ENCODE results near the gene PDE9A. TPM values are rescaled to one million over a fixed set of nuclear protein-coding genes. Genes with fewer than 3 reads are reported as not detected.

Gene PDE9A
- total RNA-seq, 1 experiment from 2014 or later, result 8.4 TPM

- no peak overlapping the region for H3K27ac ChIP-seq
- DNase-seq, result no peak
- no peak overlapping the region for H3K4me2 ChIP-seq
- H3K27me3 ChIP-seq (ENCODE audit: insufficient read depth, low read depth), result no peaks in the 10 kb centered on the region
- no peak overlapping the region for H2AFZ ChIP-seq
- H3K36me3 ChIP-seq (ENCODE audit: low read depth), result no peaks in the 10 kb centered on the region
- no TSS peak for BruUV-seq (replicated peaks)
- intact Hi-C loops (cut with micrococcal nuclease; ENCODE audit: unreplicated experiment), result no loop called here
- no peak overlapping the region for H3K4me3 ChIP-seq
- no peaks in the 10 kb centered on the region for H3F3A ChIP-seq (ENCODE audit: insufficient read depth, low read depth)
- no peaks in the 10 kb centered on the region for H3K9me2 ChIP-seq (ENCODE audit: insufficient read depth)
- no peaks in the 10 kb centered on the region for H4K20me1 ChIP-seq (ENCODE audit: insufficient read depth)
- no peaks in the 10 kb centered on the region for H3K79me2 ChIP-seq (ENCODE audit: low read depth)
- TF ChIP-seq CTCF (conservative IDR thresholded peaks at IDR 0.05) (no peak), EZH2 (IDR thresholded peaks at IDR 0.05; ENCODE audit: low read depth) (no peak)
- no peaks in the 10 kb centered on the region for H3K9me3 ChIP-seq (ENCODE audit: insufficient read depth, low read depth)
- ChIA-PET POLR2A (ENCODE audit: unreplicated experiment) (no interaction called here), CTCF (no interaction called here)
- H3K4me1 ChIP-seq (replicated peaks; ENCODE audit: insufficient read depth), result no peaks in the 10 kb centered on the region
Measured at GRCh38 chr21:42685036-42685435, 31.6 kb downstream of the PDE9A start.

- POLR2A ChIA-PET (ENCODE audit: unreplicated experiment), result no interaction called here
- TF ChIP-seq EZH2 (IDR thresholded peaks at IDR 0.05; ENCODE audit: low read depth), result no peak
- no peak for TF ChIP-seq CTCF (conservative IDR thresholded peaks at IDR 0.05)
- Histone ChIP-seq H3K79me2 (ENCODE audit: low read depth) (no peaks in the 10 kb centered on the region), H3K27ac (no peak overlapping the region), H3K9me2 (ENCODE audit: insufficient read depth) (no peaks in the 10 kb centered on the region), H3K4me2 (no peak overlapping the region), H3K4me1 (replicated peaks; ENCODE audit: insufficient read depth) (no peaks in the 10 kb centered on the region), H2AFZ (no peak overlapping the region), H3K4me3 (no peak overlapping the region), H3K36me3 (ENCODE audit: low read depth) (no peaks in the 10 kb centered on the region), H3K27me3 (ENCODE audit: insufficient read depth, low read depth) (no peaks in the 10 kb centered on the region), H3K9me3 (ENCODE audit: insufficient read depth, low read depth) (no peaks in the 10 kb centered on the region), H4K20me1 (ENCODE audit: insufficient read depth) (no peaks in the 10 kb centered on the region), H3F3A (ENCODE audit: insufficient read depth, low read depth) (no peaks in the 10 kb centered on the region)
- CTCF ChIA-PET, result no interaction called here
- no peak for DNase-seq
- BruUV-seq (replicated peaks), result no TSS peak
- intact Hi-C loops (cut with micrococcal nuclease; ENCODE audit: unreplicated experiment), result no loop called here
Measured at GRCh38 chr21:42685954-42686500, 32.6 kb downstream of the PDE9A start.

- Histone ChIP-seq H3K79me2 (ENCODE audit: low read depth) (no peaks in the 10 kb centered on the region), H3K4me1 (replicated peaks; ENCODE audit: insufficient read depth) (no peaks in the 10 kb centered on the region), H3K4me2 (no peak overlapping the region), H3K9me3 (ENCODE audit: insufficient read depth, low read depth) (no peaks in the 10 kb centered on the region), H3K27me3 (ENCODE audit: insufficient read depth, low read depth) (no peaks in the 10 kb centered on the region), H4K20me1 (ENCODE audit: insufficient read depth) (no peaks in the 10 kb centered on the region), H3F3A (ENCODE audit: insufficient read depth, low read depth) (no peaks in the 10 kb centered on the region), H3K36me3 (ENCODE audit: low read depth) (no peaks in the 10 kb centered on the region), H3K27ac (no peak overlapping the region), H3K4me3 (no peak overlapping the region), H2AFZ (no peak overlapping the region), H3K9me2 (ENCODE audit: insufficient read depth) (no peaks in the 10 kb centered on the region)
- no peak for DNase-seq
- ChIA-PET POLR2A (ENCODE audit: unreplicated experiment) (no interaction called here), CTCF (no interaction called here)
- TF ChIP-seq CTCF (conservative IDR thresholded peaks at IDR 0.05), result no peak
- TF ChIP-seq EZH2 (IDR thresholded peaks at IDR 0.05; ENCODE audit: low read depth), result no peak
- intact Hi-C loops (cut with micrococcal nuclease; ENCODE audit: unreplicated experiment), result no loop called here
- BruUV-seq (replicated peaks), result no TSS peak
Measured at GRCh38 chr21:42687796-42688195, 34.4 kb downstream of the PDE9A start.
